HG03135 (cell line): ENCODE data around the gene CARF.
"Not testable (repeated sequence)": the region's sequence is repeated elsewhere in the genome, so short reads cannot be mapped to it uniquely, and the experiment has no call there.

Source experiments
- ATAC-seq: cut with Tn5 transposase; IDR thresholded peaks from one replicate; pipeline ENCODE4 v1.9.1; 2021; ENCODE audit warnings: mild to moderate bottlenecking, moderate library complexity; ENCODE audit not compliant: unreplicated experiment

Gene CARF

GRCh38 chr2:202933139-202933510 is 21.1 kb downstream of the CARF start:
- ATAC-seq = no peak

- ATAC-seq = no peak
Observed at GRCh38 chr2:202933958-202934357, 21.9 kb downstream of the CARF start.

- ATAC-seq = no peak
Observed at GRCh38 chr2:202934456-202934855, 22.4 kb downstream of the CARF start.

GRCh38 chr2:202938960-202939359 is 26.9 kb downstream of the CARF start:
- no peak for ATAC-seq

- ATAC-seq = no peak
Observed at GRCh38 chr2:202941771-202942170, 29.7 kb downstream of the CARF start.

DNA sequence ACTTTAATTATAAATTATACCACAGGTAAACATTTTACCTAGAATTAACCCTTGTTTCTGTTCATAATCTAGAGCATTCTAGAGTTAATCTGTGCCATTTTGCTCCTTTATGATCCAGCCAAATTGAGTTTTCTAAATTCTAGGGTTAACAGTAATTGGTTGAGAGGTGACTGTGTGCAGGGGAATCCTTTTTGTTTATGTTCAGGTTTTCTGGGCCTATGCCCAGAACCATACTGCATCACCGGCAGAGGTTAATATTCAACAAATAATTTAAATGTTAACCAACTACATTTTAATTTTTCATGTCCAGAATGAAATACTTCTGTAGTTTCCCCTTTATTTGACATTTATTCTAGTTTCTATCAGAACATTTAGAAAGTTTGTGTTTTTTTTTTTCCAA is 32.3 kb downstream of the CARF start:
- ATAC-seq = no peak

GRCh38 chr2:202944816-202945215 is 32.7 kb downstream of the CARF start:
- ATAC-seq = no peak

GRCh38 chr2:202945497-202945896 is 33.4 kb downstream of the CARF start:
- ATAC-seq = no peak

GRCh38 chr2:202949333-202949732 is 37.3 kb downstream of the CARF start:
- not testable (repeated sequence) for ATAC-seq

- no peak for ATAC-seq
Observed at GRCh38 chr2:202950592-202950991, 38.5 kb downstream of the CARF start.

GRCh38 chr2:202960524-202960923 is 48.4 kb downstream of the CARF start:
- no peak for ATAC-seq

GRCh38 chr2:202963712-202964111 is 51.6 kb downstream of the CARF start:
- ATAC-seq = no peak

DNA sequence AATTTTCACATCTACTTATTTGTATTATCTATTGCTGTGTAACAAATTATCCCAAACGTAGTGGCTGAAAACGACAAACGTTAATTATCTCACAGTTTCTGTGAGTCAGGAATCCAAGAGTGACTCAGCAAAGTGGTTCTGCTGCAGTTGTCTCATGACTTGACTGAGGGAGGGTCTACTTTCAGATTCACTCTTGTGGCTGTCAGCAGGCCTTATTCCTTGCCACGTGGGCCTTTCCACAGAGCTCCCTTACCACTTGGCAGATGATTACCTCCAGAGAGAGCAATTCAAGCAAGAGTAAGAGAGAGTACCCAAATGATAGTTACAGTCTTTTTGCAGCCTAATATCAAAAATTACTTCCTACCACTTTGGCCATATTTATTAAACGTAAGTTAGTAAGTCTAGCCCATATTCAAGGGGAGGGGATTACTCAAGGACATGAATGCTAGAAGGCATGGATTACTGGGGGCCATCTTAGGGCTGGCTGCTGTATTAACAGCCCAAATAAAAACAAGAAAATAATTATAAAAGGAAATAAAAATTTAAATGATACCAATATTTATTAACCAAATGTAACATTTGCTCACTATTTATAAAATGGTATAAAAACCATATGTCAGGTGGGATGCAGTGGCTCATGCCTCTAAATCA is 53.9 kb downstream of the CARF start:
- ATAC-seq = no peak

- not testable (repeated sequence) for ATAC-seq
Observed at GRCh38 chr2:202969404-202969803, 57.3 kb downstream of the CARF start.

DNA sequence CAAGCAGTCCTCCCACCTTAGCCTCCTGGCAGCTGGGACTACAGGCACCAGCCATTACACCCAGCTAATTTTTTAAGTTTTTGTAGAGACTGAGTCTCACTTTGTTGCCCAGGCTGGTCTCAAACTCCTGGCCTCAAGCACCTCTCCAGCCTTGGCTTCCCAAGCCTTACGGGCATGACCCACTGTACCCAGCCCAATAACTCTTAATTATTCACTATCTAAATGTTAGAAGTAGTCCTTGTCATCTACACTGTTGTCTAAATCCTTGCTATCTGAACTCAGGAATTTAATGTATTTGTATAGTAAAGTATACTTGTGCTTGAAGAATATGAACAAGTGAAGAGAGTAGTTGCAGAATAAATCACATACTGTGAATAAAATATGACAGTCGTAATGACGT is 64.7 kb downstream of the CARF start:
- no peak for ATAC-seq

DNA sequence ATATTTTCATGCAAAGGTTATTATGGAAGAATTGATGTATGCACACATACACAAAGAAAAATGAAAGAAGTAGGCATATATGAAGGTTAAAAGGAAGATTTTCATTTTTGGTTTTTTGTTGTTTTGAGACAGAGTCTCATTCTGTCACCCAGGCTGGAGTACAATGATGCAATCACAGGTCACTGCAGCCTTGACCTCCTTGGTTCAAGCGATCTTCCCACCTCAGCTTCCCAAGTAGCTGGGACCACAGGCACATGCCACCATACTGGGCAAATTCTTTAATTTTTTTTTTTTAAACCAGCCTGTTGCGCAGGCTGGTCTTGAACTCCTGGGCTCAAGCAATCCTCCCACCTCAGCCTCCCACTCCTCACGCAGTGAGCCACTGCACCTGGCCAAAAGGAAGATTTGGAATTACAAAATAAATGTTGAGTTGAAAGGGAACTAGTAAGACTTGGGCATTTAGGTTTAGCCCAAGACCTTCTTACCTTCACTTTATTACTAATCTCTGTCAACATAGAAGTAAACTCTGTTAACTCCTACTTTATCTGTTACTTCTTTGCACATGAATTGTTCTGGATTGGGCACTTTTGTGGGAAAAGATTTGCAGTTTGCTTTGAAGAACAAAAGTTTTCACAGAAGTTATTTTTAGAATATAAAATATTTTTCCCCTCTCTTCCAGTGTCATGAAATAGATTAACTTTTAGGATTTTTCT is 70.9 kb downstream of the CARF start:
- ATAC-seq = no peak

- no peak for ATAC-seq
Observed at GRCh38 chr2:202989749-202990148, 77.7 kb downstream of the CARF start.

DNA sequence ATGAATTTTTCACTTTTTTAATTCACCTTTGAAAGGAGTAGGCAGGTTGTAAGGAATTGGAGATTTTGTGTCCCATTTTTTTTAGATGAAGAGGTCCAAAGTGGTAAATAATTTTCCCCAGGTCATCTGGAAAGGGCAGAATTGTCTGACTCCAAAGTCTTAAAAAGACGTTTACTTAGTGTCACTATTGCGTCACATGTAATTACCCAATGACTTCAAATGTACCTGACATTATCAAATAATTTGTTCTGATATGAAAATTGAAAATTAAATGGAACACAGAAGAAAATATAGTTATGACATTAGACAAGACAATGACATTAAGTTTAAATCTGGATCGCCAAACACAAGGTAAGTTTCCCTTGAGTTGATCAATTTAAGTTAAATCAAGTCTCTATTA is 78.4 kb downstream of the CARF start:
- no peak for ATAC-seq

GRCh38 chr2:202997113-202997512 is 85.0 kb downstream of the CARF start:
- not testable (repeated sequence) for ATAC-seq

GRCh38 chr2:203002054-203002821 is 90.2 kb downstream of the CARF start:
- ATAC-seq = no peak

GRCh38 chr2:203003716-203004115 is 91.6 kb downstream of the CARF start:
- no peak for ATAC-seq
